ENCODE measurements around the gene PCDHGB1.

GRCh38 chr5:141342773-141343172, 7.1 kb upstream of the PCDHGB1 start:
- TF ChIP-seq CTCF (IDR thresholded peaks at IDR 0.05) (no peak), POLR2A (IDR thresholded peaks at IDR 0.05) (no peak)
